NCI-H2029 (cell line): Measurements from ENCODE around the gene NXT1.
"Not testable (repeated sequence)": the region's sequence is repeated elsewhere in the genome, so short reads cannot be mapped to it uniquely, and the experiment has no call there.

Experiments used
- DNase-seq: peaks from one replicate; lab custom pipeline; 2025; lab: John Stamatoyannopoulos, UW

The NXT1 gene

GRCh38 chr20:23331450-23332350, 18.9 kb upstream of the NXT1 start:
- no peak for DNase-seq

- no peak for DNase-seq
These were observed 18.1 kb upstream of the NXT1 start for GRCh38 chr20:23332467-23332866.

GRCh38 chr20:23334111-23334510, 16.5 kb upstream of the NXT1 start:
- DNase-seq, result no peak

GRCh38 chr20:23335521-23335920, 15.1 kb upstream of the NXT1 start:
- DNase-seq, result no peak

GRCh38 chr20:23336476-23336875, 14.1 kb upstream of the NXT1 start:
- no peak for DNase-seq

- DNase-seq, result no peak
These were observed 13.3 kb upstream of the NXT1 start for GRCh38 chr20:23337312-23337711.

GRCh38 chr20:23339986-23340385, 10.6 kb upstream of the NXT1 start:
- DNase-seq, result no peak

GRCh38 chr20:23340524-23340923, 10.1 kb upstream of the NXT1 start:
- DNase-seq, result no peak

GRCh38 chr20:23341073-23341472, 9.5 kb upstream of the NXT1 start:
- no peak for DNase-seq

- no peak for DNase-seq
These were observed 7.0 kb upstream of the NXT1 start for GRCh38 chr20:23343590-23343989.

- DNase-seq, result no peak
These were observed 6.3 kb upstream of the NXT1 start for GRCh38 chr20:23344336-23344735.

GRCh38 chr20:23346002-23346401, 4.6 kb upstream of the NXT1 start:
- no peak for DNase-seq

GRCh38 chr20:23347791-23348190, 2.8 kb upstream of the NXT1 start:
- DNase-seq, result no peak

- DNase-seq, result not testable (repeated sequence)
These were observed 2.1 kb upstream of the NXT1 start for GRCh38 chr20:23348510-23348909.

GRCh38 chr20:23349338-23350195, 1.0 kb upstream of the NXT1 start:
- DNase-seq, result no peak

GRCh38 chr20:23350904-23351838, 580 bp downstream of the NXT1 start:
- DNase-seq, result peak; percentile 63

- DNase-seq, result no peak
These were observed 5.6 kb downstream of the NXT1 start for GRCh38 chr20:23356203-23356602.

- peak; percentile 99 for DNase-seq
These were observed 7.4 kb downstream of the NXT1 start for GRCh38 chr20:23357767-23358562.

- DNase-seq, result no peak
These were observed 7.9 kb downstream of the NXT1 start for GRCh38 chr20:23358563-23358906.

GRCh38 chr20:23358923-23359593, 8.5 kb downstream of the NXT1 start:
- DNase-seq, result no peak

- no peak for DNase-seq
These were observed 9.9 kb downstream of the NXT1 start for GRCh38 chr20:23360531-23360930.
